Renal pelvis (tissue), 12 donors: Measurements from ENCODE around the gene RBM4. TPM values are rescaled to one million over a fixed set of nuclear protein-coding genes. Genes with fewer than 3 reads are reported as not detected.
"Not testable (repeated sequence)": the region's sequence is repeated elsewhere in the genome, so short reads cannot be mapped to it uniquely, and the experiment has no call there.

Source experiments
- DNase-seq: peaks from one replicate; pipeline ENCODE4 v3.0.0-alpha.2; 2013
- long read RNA-seq, 16 experiments: transcript quantifications; one replicate each; lab custom pipeline, GENCODE V29; 2026
- polyA plus RNA-seq, 3 donors: library from polyadenylated mRNA; unstranded; fragments of 120-200 nt; gene quantifications; one replicate each; pipeline ENCODE4 v1.2.1, GENCODE V29; 2013; ENCODE audit not compliant: insufficient read length in 3 of 3

Gene RBM4, protein sequence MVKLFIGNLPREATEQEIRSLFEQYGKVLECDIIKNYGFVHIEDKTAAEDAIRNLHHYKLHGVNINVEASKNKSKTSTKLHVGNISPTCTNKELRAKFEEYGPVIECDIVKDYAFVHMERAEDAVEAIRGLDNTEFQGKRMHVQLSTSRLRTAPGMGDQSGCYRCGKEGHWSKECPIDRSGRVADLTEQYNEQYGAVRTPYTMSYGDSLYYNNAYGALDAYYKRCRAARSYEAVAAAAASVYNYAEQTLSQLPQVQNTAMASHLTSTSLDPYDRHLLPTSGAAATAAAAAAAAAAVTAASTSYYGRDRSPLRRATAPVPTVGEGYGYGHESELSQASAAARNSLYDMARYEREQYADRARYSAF
- polyA plus RNA-seq: 100 to 1,000 TPM; 251 to 282 (median 270) TPM
- long read RNA-seq, donor 1, transcript RBM4-201 (4 exons, 1,694 nt): major isoform, 46 of 142 reads
- long read RNA-seq, donor 1, transcript RBM4-206 (2 exons, 1,548 nt): minor isoform, 8 of 142 reads
- long read RNA-seq, donor 1, transcript RBM4-204 (4 exons, 1,763 nt): minor isoform, 5 of 142 reads
- long read RNA-seq, donor 1, transcript RBM4-203 (3 exons, 921 nt): minor isoform, 24 of 142 reads
- long read RNA-seq, donor 1, partial matches to known transcripts: 47 of 142 reads
- long read RNA-seq, donor 1, other reads (novel, unspliced or antisense): 0 of 142 reads
- long read RNA-seq, donor 2, transcript RBM4-201 (4 exons, 1,694 nt): major isoform, 66 of 143 reads
- long read RNA-seq, donor 2, transcript RBM4-206 (2 exons, 1,548 nt): minor isoform, 8 of 143 reads
- long read RNA-seq, donor 2, transcript RBM4-203 (3 exons, 921 nt): minor isoform, 39 of 143 reads
- long read RNA-seq, donor 2, transcript RBM4-204 (4 exons, 1,763 nt): minor isoform, 8 of 143 reads
- long read RNA-seq, donor 2, partial matches to known transcripts: 12 of 143 reads
- long read RNA-seq, donor 2, other reads (novel, unspliced or antisense): 0 of 143 reads
- long read RNA-seq, donor 3, transcript RBM4-203 (3 exons, 921 nt): minor isoform, 25 of 116 reads
- long read RNA-seq, donor 3, transcript RBM4-201 (4 exons, 1,694 nt): major isoform, 38 of 116 reads
- long read RNA-seq, donor 3, transcript RBM4-205 (3 exons, 2,321 nt): minor isoform, 7 of 116 reads
- long read RNA-seq, donor 3, transcript RBM4-204 (4 exons, 1,763 nt): minor isoform, 5 of 116 reads
- long read RNA-seq, donor 3, partial matches to known transcripts: 32 of 116 reads
- long read RNA-seq, donor 3, other reads (novel, unspliced or antisense): 0 of 116 reads
- long read RNA-seq, donor 4, transcript RBM4-201 (4 exons, 1,694 nt): major isoform, 54 of 158 reads
- long read RNA-seq, donor 4, transcript RBM4-205 (3 exons, 2,321 nt): minor isoform, 14 of 158 reads
- long read RNA-seq, donor 4, transcript RBM4-203 (3 exons, 921 nt): minor isoform, 31 of 158 reads
- long read RNA-seq, donor 4, partial matches to known transcripts: 30 of 158 reads
- long read RNA-seq, donor 4, other reads (novel, unspliced or antisense): 17 of 158 reads
- long read RNA-seq, donor 5, transcript RBM4-201 (4 exons, 1,694 nt): major isoform, 35 of 76 reads
- long read RNA-seq, donor 5, transcript RBM4-203 (3 exons, 921 nt): minor isoform, 13 of 76 reads
- long read RNA-seq, donor 5, partial matches to known transcripts: 16 of 76 reads
- long read RNA-seq, donor 5, other reads (novel, unspliced or antisense): 0 of 76 reads
- long read RNA-seq, donor 6, transcript RBM4-204 (4 exons, 1,763 nt): minor isoform, 5 of 69 reads
- long read RNA-seq, donor 6, transcript RBM4-205 (3 exons, 2,321 nt): minor isoform, 9 of 69 reads
- long read RNA-seq, donor 6, transcript RBM4-201 (4 exons, 1,694 nt): major isoform, 22 of 69 reads
- long read RNA-seq, donor 6, transcript RBM4-203 (3 exons, 921 nt): minor isoform, 19 of 69 reads
- long read RNA-seq, donor 6, partial matches to known transcripts: 5 of 69 reads
- long read RNA-seq, donor 6, other reads (novel, unspliced or antisense): 0 of 69 reads
- long read RNA-seq, donor 7, transcript RBM4-203 (3 exons, 921 nt): major isoform, 38 of 121 reads
- long read RNA-seq, donor 7, transcript RBM4-201 (4 exons, 1,694 nt): minor isoform, 35 of 121 reads
- long read RNA-seq, donor 7, transcript RBM4-205 (3 exons, 2,321 nt): minor isoform, 9 of 121 reads
- long read RNA-seq, donor 7, transcript RBM4-206 (2 exons, 1,548 nt): minor isoform, 10 of 121 reads
- long read RNA-seq, donor 7, partial matches to known transcripts: 17 of 121 reads
- long read RNA-seq, donor 7, other reads (novel, unspliced or antisense): 0 of 121 reads
- long read RNA-seq, donor 8, transcript RBM4-201 (4 exons, 1,694 nt): major isoform, 10 of 33 reads
- long read RNA-seq, donor 8, transcript RBM4-203 (3 exons, 921 nt): minor isoform, 5 of 33 reads
- long read RNA-seq, donor 8, partial matches to known transcripts: 6 of 33 reads
- long read RNA-seq, donor 8, other reads (novel, unspliced or antisense): 0 of 33 reads
- long read RNA-seq, donor 9, transcript RBM4-204 (4 exons, 1,763 nt): minor isoform, 8 of 242 reads
- long read RNA-seq, donor 9, transcript RBM4-205 (3 exons, 2,321 nt): minor isoform, 11 of 242 reads
- long read RNA-seq, donor 9, transcript RBM4-201 (4 exons, 1,694 nt): major isoform, 50 of 242 reads
- long read RNA-seq, donor 9, transcript RBM4-203 (3 exons, 921 nt): minor isoform, 47 of 242 reads
- long read RNA-seq, donor 9, partial matches to known transcripts: 111 of 242 reads
- long read RNA-seq, donor 9, other reads (novel, unspliced or antisense): 6 of 242 reads
- long read RNA-seq, donor 10, transcript RBM4-201 (4 exons, 1,694 nt): major isoform, 30 of 97 reads
- long read RNA-seq, donor 10, transcript RBM4-203 (3 exons, 921 nt): major isoform, 30 of 97 reads
- long read RNA-seq, donor 10, partial matches to known transcripts: 24 of 97 reads
- long read RNA-seq, donor 10, other reads (novel, unspliced or antisense): 0 of 97 reads
- long read RNA-seq, donor 11, transcript RBM4-205 (3 exons, 2,321 nt): minor isoform, 6 of 99 reads
- long read RNA-seq, donor 11, transcript RBM4-201 (4 exons, 1,694 nt): major isoform, 23 of 99 reads
- long read RNA-seq, donor 11, transcript RBM4-202 (3 exons, 3,029 nt): minor isoform, 5 of 99 reads
- long read RNA-seq, donor 11, transcript RBM4-203 (3 exons, 921 nt): minor isoform, 22 of 99 reads
- long read RNA-seq, donor 11, partial matches to known transcripts: 35 of 99 reads
- long read RNA-seq, donor 11, other reads (novel, unspliced or antisense): 0 of 99 reads
- long read RNA-seq, donor 12, transcript RBM4-204 (4 exons, 1,763 nt): minor isoform, 8 of 224 reads
- long read RNA-seq, donor 12, transcript RBM4-203 (3 exons, 921 nt): minor isoform, 30 of 224 reads
- long read RNA-seq, donor 12, transcript RBM4-201 (4 exons, 1,694 nt): major isoform, 55 of 224 reads
- long read RNA-seq, donor 12, transcript RBM4-205 (3 exons, 2,321 nt): minor isoform, 9 of 224 reads
- long read RNA-seq, donor 12, partial matches to known transcripts: 108 of 224 reads
- long read RNA-seq, donor 12, other reads (novel, unspliced or antisense): 0 of 224 reads
- long read RNA-seq, donor 13, transcript RBM4-201 (4 exons, 1,694 nt): major isoform, 20 of 51 reads
- long read RNA-seq, donor 13, transcript RBM4-203 (3 exons, 921 nt): minor isoform, 14 of 51 reads
- long read RNA-seq, donor 13, partial matches to known transcripts: 6 of 51 reads
- long read RNA-seq, donor 13, other reads (novel, unspliced or antisense): 0 of 51 reads
- long read RNA-seq, donor 14: 0 reads
- long read RNA-seq, donor 15, transcript RBM4-206 (2 exons, 1,548 nt): minor isoform, 5 of 161 reads
- long read RNA-seq, donor 15, transcript RBM4-212 (2 exons, 757 nt): minor isoform, 5 of 161 reads
- long read RNA-seq, donor 15, transcript RBM4-203 (3 exons, 921 nt): minor isoform, 32 of 161 reads
- long read RNA-seq, donor 15, transcript RBM4-201 (4 exons, 1,694 nt): major isoform, 39 of 161 reads
- long read RNA-seq, donor 15, partial matches to known transcripts: 48 of 161 reads
- long read RNA-seq, donor 15, other reads (novel, unspliced or antisense): 20 of 161 reads
- long read RNA-seq, donor 16, transcript RBM4-201 (4 exons, 1,694 nt): major isoform, 57 of 347 reads
- long read RNA-seq, donor 16, transcript RBM4-205 (3 exons, 2,321 nt): minor isoform, 13 of 347 reads
- long read RNA-seq, donor 16, transcript RBM4-203 (3 exons, 921 nt): minor isoform, 52 of 347 reads
- long read RNA-seq, donor 16, transcript RBM4-206 (2 exons, 1,548 nt): minor isoform, 8 of 347 reads
- long read RNA-seq, donor 16, partial matches to known transcripts: 168 of 347 reads
- long read RNA-seq, donor 16, other reads (novel, unspliced or antisense): 34 of 347 reads

DNA sequence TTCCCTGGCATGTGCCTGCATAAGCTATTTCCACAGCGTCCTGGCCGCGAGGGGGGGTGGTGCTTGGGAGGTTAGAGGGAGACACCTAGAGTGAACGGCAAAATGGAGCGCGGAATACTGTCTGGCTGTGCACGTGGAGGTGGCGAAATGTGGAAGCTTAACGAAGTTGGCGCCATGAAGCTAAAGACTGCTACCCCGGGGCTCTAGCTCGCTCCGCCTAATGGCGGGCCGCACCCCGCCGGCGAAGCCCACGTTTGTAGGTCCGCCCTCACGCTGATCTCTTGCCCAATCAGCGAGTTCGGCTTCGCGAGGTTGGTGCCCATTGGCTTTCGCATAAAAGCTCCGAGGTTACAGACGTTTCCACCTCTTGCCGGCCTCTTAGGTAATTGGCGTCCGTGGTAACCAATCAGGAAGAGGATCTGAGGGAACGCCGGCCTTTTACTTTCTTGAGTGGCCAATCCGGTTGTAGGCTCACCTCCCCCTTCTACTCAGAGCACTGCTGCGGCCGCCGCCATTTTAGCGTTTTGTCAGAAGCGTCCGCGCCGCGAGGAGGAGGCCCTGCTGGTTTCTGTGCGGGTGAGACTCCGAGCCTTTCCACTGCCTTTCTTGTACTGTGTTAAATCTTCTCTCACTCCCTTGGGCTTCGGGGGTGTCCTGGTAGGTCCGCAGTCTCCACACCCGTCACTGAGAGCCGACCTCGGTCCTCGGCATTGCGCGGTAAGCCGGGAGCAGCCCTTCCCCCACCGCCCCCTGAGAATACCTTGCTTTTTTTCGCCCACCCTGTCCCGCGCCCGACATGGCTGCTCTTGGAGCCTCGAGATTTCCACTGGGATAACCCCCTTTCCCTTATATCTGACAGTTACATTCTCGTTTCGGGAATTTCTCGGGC, at the start of gene RBM4:
TSS of gene RBM4 (plus strand) at position 527 of the 889 bp plus-strand sequence. CDS start 1,009 bp downstream, outside the sequence.
- DNase-seq: peak; percentile 100

DNA sequence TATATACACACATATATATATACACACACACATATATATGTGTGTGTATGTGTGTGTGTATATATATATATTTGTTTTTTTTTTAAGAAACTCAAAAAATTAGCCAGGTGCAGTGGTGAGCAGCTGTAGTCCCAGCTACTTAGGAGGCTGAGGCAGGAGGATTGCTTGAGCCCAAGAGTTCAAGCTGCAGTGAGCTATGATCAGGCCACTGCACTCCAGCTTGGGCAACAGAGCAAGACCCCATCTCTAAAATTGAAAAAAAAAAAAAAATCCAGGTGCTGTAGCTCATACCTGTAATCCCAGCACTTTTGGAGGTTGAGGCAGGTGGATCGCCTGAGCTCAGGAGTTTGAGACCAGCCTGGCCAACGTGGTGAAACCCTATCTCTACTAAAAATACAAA, 49.2 kb upstream of the RBM4 start:
- not testable (repeated sequence) for DNase-seq

DNA sequence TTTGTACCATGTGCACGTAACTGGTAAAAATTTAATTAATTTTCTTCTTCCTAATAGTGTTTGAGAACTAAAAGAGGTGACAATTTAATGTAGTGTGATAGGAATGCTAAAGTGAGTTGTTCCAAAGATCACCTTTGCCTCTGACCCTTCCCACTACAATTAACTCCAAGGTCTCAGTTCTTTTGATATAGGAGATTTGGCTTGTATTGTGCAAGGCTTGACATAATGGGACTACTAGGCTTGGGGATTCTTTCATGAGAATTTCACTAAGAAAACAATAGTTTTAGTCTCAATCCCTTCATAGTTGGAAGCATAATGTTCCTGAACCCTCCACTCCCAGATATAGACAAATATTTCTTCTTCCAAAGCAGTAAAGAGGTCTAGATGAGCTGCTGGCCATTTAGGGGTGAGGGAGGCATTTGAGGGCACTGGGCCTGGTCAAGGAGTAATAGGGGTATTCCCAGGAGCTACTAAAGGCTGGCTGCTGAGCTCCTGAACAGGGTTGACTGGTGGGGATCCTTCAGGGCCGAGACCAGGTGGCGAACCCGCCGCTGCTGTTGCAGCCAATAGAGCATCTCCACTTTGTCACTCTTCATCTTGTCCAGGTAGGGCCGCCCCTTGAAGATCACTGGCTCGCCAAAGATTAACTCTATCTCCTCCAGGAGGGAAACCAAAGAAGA, 48.4 kb upstream of the RBM4 start:
- no peak for DNase-seq

DNA sequence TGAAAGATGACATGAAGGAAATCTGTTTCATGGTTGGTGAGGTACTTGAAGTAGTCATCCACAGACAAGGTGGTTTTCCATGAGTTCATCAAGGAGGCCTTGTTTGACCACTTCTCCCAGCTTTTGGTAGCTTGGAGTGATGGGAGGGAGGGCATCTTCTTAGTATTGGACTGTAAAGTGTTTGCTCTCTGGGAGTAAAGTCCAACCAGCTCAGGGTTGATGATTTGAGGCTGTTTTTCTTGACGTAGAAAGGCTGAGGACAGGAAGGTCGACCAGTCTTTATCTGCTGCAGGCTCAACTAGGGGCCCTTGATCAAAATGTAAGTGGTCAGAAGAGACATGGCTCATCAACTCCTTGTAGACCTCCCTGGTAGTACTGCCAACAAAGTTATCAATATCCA, 47.3 kb upstream of the RBM4 start:
- no peak for DNase-seq

DNA sequence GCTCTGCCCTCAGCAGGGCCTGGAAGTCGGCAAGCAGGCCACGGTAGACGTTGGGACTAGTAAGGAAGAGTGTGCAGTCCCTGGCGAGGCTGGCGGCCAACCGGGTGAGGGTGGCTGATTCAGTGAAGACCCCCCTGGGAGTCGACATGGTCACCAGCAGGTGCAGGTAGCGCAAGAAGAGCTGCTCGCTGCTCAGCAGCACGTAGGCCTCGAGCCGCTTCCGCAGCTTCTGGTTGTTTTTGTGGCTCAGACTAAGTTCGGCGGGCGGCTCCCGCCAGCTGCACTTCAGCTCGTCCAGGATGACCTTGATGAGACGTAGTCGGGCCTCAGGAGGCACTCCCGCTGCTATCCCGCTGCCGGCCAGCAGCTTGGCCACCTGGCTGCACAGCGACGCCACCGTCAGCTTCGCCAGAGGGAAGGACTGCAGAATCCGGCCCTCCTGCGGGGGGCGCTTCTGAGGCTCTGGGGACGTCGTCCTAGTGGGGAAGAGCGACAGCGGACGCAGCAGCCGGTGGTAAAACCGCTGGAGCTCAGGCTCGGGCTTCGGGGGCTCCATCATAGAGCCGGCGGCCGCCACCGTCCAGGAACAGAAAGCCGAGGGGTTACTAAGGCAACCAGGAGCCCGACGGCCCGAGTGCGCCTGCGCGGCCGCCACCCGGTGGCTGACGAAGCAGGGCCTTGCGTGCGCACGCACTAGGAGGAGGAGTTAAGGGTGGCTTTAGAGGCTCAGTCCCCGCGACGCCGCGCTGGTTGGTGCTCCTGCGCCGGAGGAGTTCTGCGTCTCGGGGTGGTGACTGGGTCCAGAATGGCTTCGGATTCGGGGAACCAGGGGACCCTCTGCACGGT, 45.8 kb upstream of the RBM4 start, which contains the start of the genes CCDC87 and CCS:
TSS of gene CCDC87 (minus strand) at position 607 of the 846 bp plus-strand sequence. CDS start at position 559, 48 bp downstream.
TSS of gene CCS (plus strand) at position 729 of the 846 bp plus-strand sequence. CDS start at position 806, 77 bp downstream.
- peak; percentile 95 for DNase-seq

DNA sequence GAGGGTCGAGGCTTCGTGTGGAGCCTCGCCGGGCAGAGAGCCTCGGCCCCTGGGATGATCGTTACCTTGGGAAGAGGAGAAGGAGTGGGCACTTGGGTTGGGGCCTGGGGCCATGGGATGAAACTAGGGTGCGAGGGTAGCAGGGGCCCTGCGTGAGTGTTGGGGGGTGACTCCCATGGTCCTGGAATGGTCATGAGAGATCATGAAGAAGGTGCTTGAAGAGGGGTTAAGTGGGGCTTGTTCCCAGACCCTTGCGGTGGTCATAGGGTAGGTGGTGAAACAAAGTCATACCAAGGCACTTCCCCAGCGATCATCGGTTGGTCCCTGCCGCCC, 45.2 kb upstream of the RBM4 start:
- no peak for DNase-seq

DNA sequence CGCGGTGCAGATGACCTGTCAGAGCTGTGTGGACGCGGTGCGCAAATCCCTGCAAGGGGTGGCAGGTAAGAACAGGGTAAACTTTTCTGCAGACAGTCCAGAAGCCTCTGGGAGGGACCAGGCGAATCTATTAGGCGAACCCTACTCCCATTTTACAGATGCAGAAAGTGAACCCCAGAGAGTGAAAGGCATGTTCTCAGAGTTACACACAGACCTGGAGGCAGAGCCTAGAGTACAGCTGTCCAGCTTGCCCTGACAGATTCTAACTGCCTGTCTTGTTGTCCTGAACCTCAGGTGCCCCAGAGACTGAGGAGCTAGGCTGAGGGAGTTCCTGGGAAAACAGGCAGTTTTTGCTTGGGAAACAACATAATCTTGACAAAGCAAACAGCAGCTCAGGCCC, 44.9 kb upstream of the RBM4 start:
- DNase-seq: no peak

DNA sequence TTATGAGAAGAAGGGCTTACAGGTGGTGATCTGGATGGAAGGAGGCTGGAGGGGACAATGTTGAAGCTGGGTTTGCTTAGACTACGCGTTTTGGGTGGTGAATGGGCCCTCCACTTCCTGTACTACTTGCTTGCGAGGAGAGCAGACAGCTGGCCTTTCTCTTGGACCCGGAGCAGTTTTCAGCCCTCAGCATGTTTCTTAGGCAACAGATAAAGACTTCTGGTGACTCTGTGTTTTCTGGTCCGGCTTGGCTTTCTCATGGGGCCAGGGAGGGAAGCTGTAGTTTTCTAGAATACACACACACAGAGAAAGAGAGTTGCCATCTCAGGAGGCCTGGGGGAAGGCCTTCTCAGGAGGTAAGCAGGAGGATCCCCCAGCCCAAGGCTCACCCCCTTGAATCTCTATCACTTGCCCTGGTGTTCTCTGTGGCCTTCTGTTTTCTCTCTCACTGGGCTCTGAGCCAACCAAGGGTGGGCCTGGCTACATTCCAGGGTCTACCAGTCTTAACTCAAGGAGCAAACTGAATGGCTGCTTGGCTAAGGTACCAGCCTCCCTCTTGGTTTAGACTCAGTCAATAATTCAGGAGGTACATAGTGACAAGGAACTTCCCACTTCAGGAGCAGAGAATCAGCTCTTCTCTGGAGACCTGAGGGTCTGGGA, 43.1 kb upstream of the RBM4 start:
- peak; percentile 57 for DNase-seq

DNA sequence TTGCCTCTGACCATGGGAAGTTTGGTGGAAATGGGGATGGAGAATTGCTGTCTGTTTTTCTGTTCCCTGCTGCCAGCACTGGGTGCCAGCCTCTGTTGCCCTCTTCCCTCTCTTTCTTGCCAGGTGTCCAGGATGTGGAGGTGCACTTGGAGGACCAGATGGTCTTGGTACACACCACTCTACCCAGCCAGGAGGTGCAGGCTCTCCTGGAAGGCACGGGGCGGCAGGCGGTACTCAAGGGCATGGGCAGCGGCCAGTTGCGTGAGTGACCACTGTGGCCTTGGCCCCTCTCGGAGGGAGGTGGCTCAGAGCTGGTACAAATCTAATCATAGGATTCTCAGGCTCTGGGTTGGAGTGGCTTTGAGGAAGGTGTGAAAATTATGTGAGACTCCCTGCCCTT, 39.5 kb upstream of the RBM4 start:
- DNase-seq: no peak

DNA sequence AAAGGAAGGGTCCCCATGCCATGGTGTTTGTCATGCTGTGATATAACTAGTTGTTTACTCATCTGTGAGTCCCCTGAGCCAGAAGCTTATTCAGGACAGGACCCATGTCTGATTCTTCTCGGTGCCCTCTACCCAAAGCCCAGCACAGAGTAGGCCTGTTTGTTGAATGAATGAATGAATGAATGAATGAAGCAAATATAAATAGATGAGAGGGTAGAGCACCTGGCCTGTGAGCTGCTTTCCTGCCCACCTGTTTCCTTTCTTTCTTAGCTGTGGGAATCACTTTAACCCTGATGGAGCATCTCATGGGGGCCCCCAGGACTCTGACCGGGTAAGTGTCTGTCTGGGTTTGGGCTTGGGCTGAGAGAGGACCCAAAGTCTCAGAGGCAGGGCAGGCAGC, 38.3 kb upstream of the RBM4 start:
- no peak for DNase-seq

DNA sequence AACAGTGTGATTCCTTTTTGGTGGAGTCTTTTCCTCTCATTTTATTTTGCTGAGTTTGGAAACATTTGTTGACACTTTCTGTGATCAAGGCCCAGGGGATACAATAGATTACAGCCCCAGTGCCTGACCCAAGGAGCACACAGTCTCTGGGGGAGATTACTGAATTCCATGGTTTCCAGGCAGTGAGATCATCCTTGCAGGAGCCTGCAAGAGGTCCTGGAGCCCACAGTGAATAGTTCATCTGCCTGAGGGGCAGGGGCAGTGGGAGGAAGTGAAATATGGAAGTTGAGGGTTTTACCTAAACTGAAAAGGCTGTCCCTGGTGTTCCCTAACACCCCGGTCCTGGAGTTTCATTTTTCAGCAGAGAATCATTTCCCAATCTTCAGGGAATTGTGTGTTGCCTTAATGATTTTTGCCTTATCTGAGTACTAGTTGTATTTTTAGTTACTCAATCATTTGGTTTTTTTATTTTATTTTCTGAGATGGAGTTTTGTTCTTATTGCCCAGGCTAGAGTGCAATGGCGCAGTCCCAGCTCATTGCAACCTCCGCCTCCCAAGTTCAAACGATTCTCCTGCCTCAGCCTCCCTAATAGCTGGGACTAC, 37.8 kb upstream of the RBM4 start:
- no peak for DNase-seq
